GM23248 (cell line): ENCODE results near the gene CEACAM16.

Experiments
- EZH2 ChIP-seq: fragments of 200-600 bp; sonication (generic); IDR thresholded peaks from 2 replicates; pipeline ENCODE4 v1.6.1; 2018; ENCODE audit warnings: antibody characterized with exemption, mild to moderate bottlenecking; ENCODE audit not compliant: insufficient read depth, poor library complexity, severe bottlenecking
- EZH2phosphoT487 ChIP-seq: fragments of 200-600 bp; sonication (generic); IDR thresholded peaks from 2 replicates; pipeline ENCODE4 v1.6.1; 2018; ENCODE audit warnings: antibody characterized with exemption, moderate library complexity, mild to moderate bottlenecking, low read depth; ENCODE audit not compliant: insufficient read depth

DNA sequence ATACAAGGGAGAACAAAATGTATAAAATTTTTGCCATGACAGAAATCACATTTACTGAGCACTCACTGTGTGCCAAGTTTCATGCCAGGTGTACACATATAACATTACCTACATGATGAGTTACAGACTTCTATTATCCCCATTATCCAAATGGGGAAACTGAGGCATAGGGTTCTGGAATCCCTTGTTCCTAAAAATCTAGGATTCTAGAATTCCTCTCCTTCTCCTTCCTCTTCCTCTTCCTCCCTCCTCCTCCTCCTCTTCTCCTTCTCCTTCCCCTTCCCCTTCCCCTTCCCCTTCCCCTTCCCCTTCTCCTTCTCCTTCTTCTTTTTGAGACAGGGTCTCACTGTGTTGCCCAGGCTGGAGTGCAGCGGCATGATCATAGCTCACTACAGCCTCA is 35.4 kb downstream of the CEACAM16 start:
- no peak for TF ChIP-seq EZH2phosphoT487
- no peak for TF ChIP-seq EZH2
